Hepatocyte (in vitro differentiated cells): ENCODE measurements around the gene SCP2. TPM values are rescaled to one million over a fixed set of nuclear protein-coding genes. Genes with fewer than 3 reads are reported as not detected.

Source experiments
- DNase-seq: peaks from one replicate; pipeline ENCODE4 v3.0.0-alpha.2; 2016; ENCODE audit warnings: low spot score
- H2AFZ ChIP-seq: fragments of 200-600 bp; sonication (generic); 2 replicates; pipeline ENCODE4 v1.6.0; 2016; ENCODE audit warnings: antibody characterized with exemption, mild to moderate bottlenecking
- H3K27ac ChIP-seq: fragments of 200-600 bp; sonication (generic); 2 replicates; pipeline ENCODE4 v1.5.1; 2016; ENCODE audit warnings: mild to moderate bottlenecking
- H3K27me3 ChIP-seq: fragments of 200-600 bp; sonication (generic); 2 replicates; pipeline ENCODE4 v1.6.1; 2016
- H3K36me3 ChIP-seq: fragments of 200-600 bp; sonication (generic); replicated peaks from 2 replicates; pipeline ENCODE4 v1.5.1; 2016; ENCODE audit warnings: low read depth; ENCODE audit not compliant: insufficient read depth
- H3K4me1 ChIP-seq: fragments of 200-600 bp; sonication (generic); 2 replicates; pipeline ENCODE4 v1.5.1; 2016; ENCODE audit warnings: mild to moderate bottlenecking, moderate library complexity; ENCODE audit not compliant: insufficient read depth
- H3K4me2 ChIP-seq: fragments of 200-600 bp; sonication (generic); 2 replicates; pipeline ENCODE4 v1.6.0; 2016
- H3K4me3 ChIP-seq: fragments of 200-600 bp; sonication (generic); 2 replicates; pipeline ENCODE4 v1.5.1; 2016; ENCODE audit warnings: mild to moderate bottlenecking
- H3K79me2 ChIP-seq: fragments of 200-600 bp; sonication (generic); 2 replicates; pipeline ENCODE4 v1.6.0; 2017; ENCODE audit warnings: mild to moderate bottlenecking
- H3K9me2 ChIP-seq: fragments of 200-600 bp; sonication (generic); replicated peaks from 2 replicates; pipeline ENCODE4 v1.6.0; 2017; ENCODE audit warnings: mild to moderate bottlenecking; ENCODE audit not compliant: insufficient read depth
- H3K9me3 ChIP-seq: fragments of 200-600 bp; sonication (generic); 2 replicates; pipeline ENCODE4 v1.5.1; 2016; ENCODE audit warnings: low read depth, mild to moderate bottlenecking
- H4K20me1 ChIP-seq: fragments of 200-600 bp; sonication (generic); 2 replicates; pipeline ENCODE4 v1.6.0; 2016; ENCODE audit warnings: mild to moderate bottlenecking; ENCODE audit not compliant: insufficient read depth, poor library complexity, severe bottlenecking
- EZH2 ChIP-seq: fragments of 200-600 bp; sonication (generic); IDR thresholded peaks from 2 replicates; pipeline ENCODE4 v1.6.1; 2016; ENCODE audit warnings: antibody characterized with exemption, mild to moderate bottlenecking, borderline replicate concordance
- EZH2phosphoT487 ChIP-seq: fragments of 200-600 bp; sonication (generic); IDR thresholded peaks from one replicate; pipeline ENCODE4 v1.6.1; 2018; ENCODE audit warnings: antibody characterized with exemption, mild to moderate bottlenecking, low read depth, moderate library complexity; ENCODE audit not compliant: unreplicated experiment, severe bottlenecking
- WGBS: methylation state at CpG from one replicate; pipeline ENCODE4 v1.1.6; 2016; ENCODE audit warnings: low lambda C conversion rate; ENCODE audit errors: missing lambda C conversion rate; 5-methylcytosine and 5-hydroxymethylcytosine counted together
- polyA plus RNA-seq: library from polyadenylated mRNA; unstranded; fragments of >200 nt; fragmentation: Nextera tagmentation; extraction: Ambion mirVana; gene quantifications from 2 replicates; pipeline ENCODE4 v1.2.1, GENCODE V29; 2016
- total RNA-seq: library from RNA; depleted of rRNA; stranded (reverse); fragments of >200 nt; gene quantifications from 2 replicates; pipeline ENCODE4 v1.2.3, GENCODE V29; 2014
- TF ChIP-seq, protein P1 (sequence below): fragments of 200-600 bp; sonication (generic); IDR thresholded peaks from 2 replicates; pipeline ENCODE4 v1.5.1; 2016; ENCODE audit warnings: antibody characterized with exemption, mild to moderate bottlenecking; ENCODE audit not compliant: poor library complexity

SCP2 gene
- total and polyA plus RNA-seq, 2 experiments from 2014 or later = 201 to 310 TPM

DNA sequence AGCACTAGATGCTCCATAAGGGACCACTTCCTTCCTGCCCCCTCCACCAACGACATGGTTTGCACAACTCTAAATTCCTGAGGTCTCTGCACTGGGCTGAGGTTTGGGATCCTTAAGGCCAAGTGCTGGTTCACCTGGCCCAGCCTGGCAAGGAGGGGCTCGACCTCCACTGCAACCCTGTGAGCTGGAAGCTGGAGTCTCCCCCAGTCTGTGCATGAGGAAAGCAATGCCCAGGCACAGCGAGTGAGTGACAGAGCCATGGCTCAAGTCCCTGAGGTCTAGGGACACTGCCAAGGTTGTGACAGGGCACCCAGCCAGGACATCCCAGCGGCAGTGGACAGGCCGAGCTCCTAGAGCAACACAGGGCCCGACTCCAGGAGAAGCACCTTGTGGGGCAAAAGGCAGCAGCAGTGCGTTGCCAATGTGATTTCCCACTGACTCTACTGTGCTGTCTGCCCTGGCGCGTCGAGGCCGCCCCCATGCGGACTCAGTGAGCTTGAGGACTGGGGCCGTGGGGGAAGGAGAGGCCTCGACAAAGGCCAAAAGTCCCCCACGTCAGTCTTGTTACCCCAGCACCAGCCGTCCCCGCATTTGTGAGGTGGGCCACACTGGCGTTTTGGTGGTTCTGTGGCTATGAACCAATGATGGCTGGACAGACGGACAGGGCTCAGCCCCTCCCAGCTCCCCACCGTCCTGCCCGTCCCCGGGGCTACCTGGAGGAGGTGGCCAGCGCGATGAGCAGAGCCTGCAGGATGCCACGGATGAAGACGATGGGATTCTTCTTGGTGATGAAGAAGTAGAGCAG, 165.0 kb downstream of the SCP2 start:
- no peak overlapping the region for H2AFZ ChIP-seq
- H3K9me3 ChIP-seq = no peaks in the 10 kb centered on the region
- TF ChIP-seq, protein P1, sequence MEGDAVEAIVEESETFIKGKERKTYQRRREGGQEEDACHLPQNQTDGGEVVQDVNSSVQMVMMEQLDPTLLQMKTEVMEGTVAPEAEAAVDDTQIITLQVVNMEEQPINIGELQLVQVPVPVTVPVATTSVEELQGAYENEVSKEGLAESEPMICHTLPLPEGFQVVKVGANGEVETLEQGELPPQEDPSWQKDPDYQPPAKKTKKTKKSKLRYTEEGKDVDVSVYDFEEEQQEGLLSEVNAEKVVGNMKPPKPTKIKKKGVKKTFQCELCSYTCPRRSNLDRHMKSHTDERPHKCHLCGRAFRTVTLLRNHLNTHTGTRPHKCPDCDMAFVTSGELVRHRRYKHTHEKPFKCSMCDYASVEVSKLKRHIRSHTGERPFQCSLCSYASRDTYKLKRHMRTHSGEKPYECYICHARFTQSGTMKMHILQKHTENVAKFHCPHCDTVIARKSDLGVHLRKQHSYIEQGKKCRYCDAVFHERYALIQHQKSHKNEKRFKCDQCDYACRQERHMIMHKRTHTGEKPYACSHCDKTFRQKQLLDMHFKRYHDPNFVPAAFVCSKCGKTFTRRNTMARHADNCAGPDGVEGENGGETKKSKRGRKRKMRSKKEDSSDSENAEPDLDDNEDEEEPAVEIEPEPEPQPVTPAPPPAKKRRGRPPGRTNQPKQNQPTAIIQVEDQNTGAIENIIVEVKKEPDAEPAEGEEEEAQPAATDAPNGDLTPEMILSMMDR = no peak
- no peak for TF ChIP-seq EZH2phosphoT487
- no peak for TF ChIP-seq EZH2
- H3K4me3 ChIP-seq = no peak overlapping the region
- DNase-seq = no peak
- H3K27ac ChIP-seq = no peak overlapping the region
- no peaks in the 10 kb centered on the region for H3K27me3 ChIP-seq
- no peaks in the 10 kb centered on the region for H3K36me3 ChIP-seq
- H3K4me2 ChIP-seq = no peak overlapping the region
- peaks cover 10% of the 10 kb centered on the region for H3K4me1 ChIP-seq
- no peaks in the 10 kb centered on the region for H3K79me2 ChIP-seq
- H4K20me1 ChIP-seq = no peaks in the 10 kb centered on the region
- WGBS = 94% methylated on average over 26 of the region's 26 CpGs
- no peaks in the 10 kb centered on the region for H3K9me2 ChIP-seq

DNA sequence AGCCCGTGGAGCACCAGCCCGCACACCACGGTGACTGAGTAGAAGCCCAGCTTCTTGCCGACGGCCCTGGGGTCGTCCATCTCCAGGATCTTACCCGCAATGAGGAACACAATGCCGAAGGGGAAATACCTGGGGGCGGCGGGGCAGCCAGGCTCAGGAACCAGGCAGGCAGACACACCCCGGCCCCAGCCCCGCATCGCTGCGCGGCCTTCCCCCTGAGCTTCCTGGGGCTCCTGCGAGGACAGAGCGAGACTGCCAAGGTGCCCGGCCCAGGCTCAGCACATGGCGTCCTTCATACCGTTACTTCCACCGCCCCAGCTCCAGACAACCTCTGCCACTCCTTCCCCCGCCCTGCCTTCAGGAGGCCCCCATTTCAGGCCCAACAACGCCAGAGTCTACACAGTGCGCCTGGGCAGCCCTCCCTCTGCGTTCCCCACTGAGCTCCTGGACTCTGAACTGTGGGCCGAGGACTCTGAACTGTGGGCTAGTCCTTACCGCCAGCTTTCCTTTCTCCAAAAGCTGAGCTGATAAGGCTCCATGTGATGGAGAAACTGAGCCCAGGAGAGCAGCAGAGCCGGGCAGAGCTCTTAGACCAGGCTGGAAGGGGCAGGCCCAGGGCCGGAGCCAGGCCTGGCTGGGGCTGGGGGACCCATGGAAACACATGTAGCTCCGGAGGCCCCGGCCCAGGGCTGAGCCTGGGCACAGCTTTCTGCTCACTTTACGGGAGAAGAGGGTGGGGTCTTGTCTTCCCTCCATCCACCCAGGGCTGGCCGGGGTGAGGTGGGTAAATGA, 165.8 kb downstream of the SCP2 start:
- no peaks in the 10 kb centered on the region for H3K79me2 ChIP-seq
- no peak for DNase-seq
- H4K20me1 ChIP-seq = no peaks in the 10 kb centered on the region
- H3K27me3 ChIP-seq = no peaks in the 10 kb centered on the region
- H3K4me1 ChIP-seq = peaks cover 10% of the 10 kb centered on the region
- 91% methylated on average over 32 of the region's 33 CpGs for WGBS
- TF ChIP-seq EZH2 (no peak), EZH2phosphoT487 (no peak)
- TF ChIP-seq, protein P1 = no peak
- H2AFZ ChIP-seq = no peak overlapping the region
- H3K36me3 ChIP-seq = no peaks in the 10 kb centered on the region
- H3K4me2 ChIP-seq = no peak overlapping the region
- no peaks in the 10 kb centered on the region for H3K9me3 ChIP-seq
- H3K9me2 ChIP-seq = no peaks in the 10 kb centered on the region
- no peak overlapping the region for H3K27ac ChIP-seq
- no peak overlapping the region for H3K4me3 ChIP-seq

DNA sequence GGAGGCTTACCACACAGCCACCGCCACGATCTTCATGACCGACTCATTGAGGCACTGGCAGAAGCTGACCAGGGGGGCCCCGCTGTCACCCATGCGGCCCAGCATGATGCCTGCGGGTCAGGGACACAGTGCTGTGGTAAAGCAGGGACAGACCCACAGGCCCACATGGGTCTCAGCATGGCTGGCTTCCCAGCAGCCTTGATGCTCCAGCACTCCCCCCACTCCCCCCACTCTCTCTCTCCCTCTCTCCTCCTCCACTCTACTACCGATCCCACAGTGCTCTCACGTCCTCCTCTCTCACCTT, 166.3 kb downstream of the SCP2 start:
- H3K36me3 ChIP-seq = no peaks in the 10 kb centered on the region
- DNase-seq = no peak
- peaks cover 10% of the 10 kb centered on the region for H3K4me1 ChIP-seq
- H3K27me3 ChIP-seq = no peaks in the 10 kb centered on the region
- no peak overlapping the region for H3K4me3 ChIP-seq
- no peaks in the 10 kb centered on the region for H3K9me3 ChIP-seq
- TF ChIP-seq EZH2 (no peak), EZH2phosphoT487 (no peak)
- TF ChIP-seq, protein P1 = no peak
- H3K4me2 ChIP-seq = no peak overlapping the region
- 90% methylated on average over 8 of the region's 8 CpGs for WGBS
- no peak overlapping the region for H2AFZ ChIP-seq
- no peaks in the 10 kb centered on the region for H3K9me2 ChIP-seq
- no peak overlapping the region for H3K27ac ChIP-seq
- H3K79me2 ChIP-seq = no peaks in the 10 kb centered on the region
- H4K20me1 ChIP-seq = no peaks in the 10 kb centered on the region
